Breast epithelium (tissue), 4 donors: ENCODE data around the gene POLDIP3. TPM values are rescaled to one million over a fixed set of nuclear protein-coding genes. Genes with fewer than 3 reads are reported as not detected.
"Not testable (repeated sequence)": the region's sequence is repeated elsewhere in the genome, so short reads cannot be mapped to it uniquely, and the experiment has no call there.

Experiments used
- DNase-seq, 2 donors: peaks; one replicate each; pipeline ENCODE4 v3.0.0-alpha.2; 2019; ENCODE audit warnings: low spot score in 2 of 2
- H3K27ac ChIP-seq, 2 donors: fragments of 200-600 bp; sonication (generic) in 1 of 2; one replicate each; pipeline ENCODE4 v1.5.1; 2016 to 2019; ENCODE audit warnings: mild to moderate bottlenecking in 1 of 2
- H3K27me3 ChIP-seq, 2 donors: fragments of 200-600 bp; sonication (generic) in 1 of 2; one replicate each; pipeline versions ENCODE4 v1.5.1 to v1.6.0; 2017 to 2019; ENCODE audit warnings: control low read depth in 1 of 2, mild to moderate bottlenecking in 1 of 2
- H3K36me3 ChIP-seq: fragments of 200-600 bp; one replicate; pipeline ENCODE4 v1.5.1; 2019
- H3K4me1 ChIP-seq, 2 donors: fragments of 200-600 bp; sonication (generic); one replicate each; pipeline ENCODE4 v1.5.1; 2016 to 2019; ENCODE audit warnings: control low read depth in 1 of 2
- H3K4me3 ChIP-seq, 3 donors: fragments of 200-600 bp; sonication (generic); 1 replicate in 2 of 3; 2 replicates in 1 of 3; pipeline ENCODE4 v1.5.1; 2016 to 2019; ENCODE audit warnings: mild to moderate bottlenecking in 3 of 3, moderate library complexity in 2 of 3
- H3K9me3 ChIP-seq, 2 donors: fragments of 200-600 bp; sonication (generic) in 1 of 2; one replicate each; pipeline ENCODE4 v1.5.1; 2016 to 2019; ENCODE audit warnings: control low read depth in 1 of 2
- CTCF ChIP-seq, 3 donors: fragments of 450-650 bp; IDR thresholded peaks; one replicate each; pipeline ENCODE4 v1.5.1; 2016 to 2017; ENCODE audit warnings: antibody characterized with exemption in 3 of 3, mild to moderate bottlenecking in 3 of 3, moderate library complexity in 3 of 3
- POLR2A ChIP-seq: fragments of 450-650 bp; IDR thresholded peaks from one replicate; pipeline ENCODE4 v1.6.1; 2016; ENCODE audit warnings: antibody characterized with exemption, mild to moderate bottlenecking, moderate library complexity
- POLR2AphosphoS5 ChIP-seq, 3 donors: sonication (generic); formaldehyde crosslinking; IDR thresholded peaks; one replicate each; pipeline ENCODE4 v1.6.1; 2017; ENCODE audit warnings: antibody characterized with exemption in 3 of 3
- intact Hi-C: fragments of 100-400 bp; cut with DNase I; formaldehyde crosslinking; loops from one replicate; pipeline ENCODE4 v1.15.1; 2023; ENCODE audit warnings: low total_unique reads
- total RNA-seq, 3 donors: library from RNA; depleted of rRNA; stranded (reverse); fragments of >200 nt; gene quantifications; one replicate each; pipeline ENCODE4 v1.1.0, GENCODE V29; 2016

Gene POLDIP3
- total RNA-seq, 3 donors from 2014 or later: 33.1 to 52.8 (median 38.3) TPM

GRCh38 chr22:42608823-42609361 is 5.8 kb downstream of the POLDIP3 start:
- intact Hi-C loops: no loop called here
- H3K9me3 ChIP-seq: no peaks in the 10 kb centered on the region
- no peak for DNase-seq
- no peaks in the 10 kb centered on the region for H3K27me3 ChIP-seq
- H3K36me3 ChIP-seq: no peaks in the 10 kb centered on the region
- TF ChIP-seq POLR2AphosphoS5 (IDR thresholded peaks at IDR 0.05) (no peak), POLR2A (no peak)
- H3K4me1 ChIP-seq: peaks cover 14 to 28% of the 10 kb centered on the region in 2 donors
- peak overlapping the region in 2 of 3 donors; percentile 5 to 49 for H3K4me3 ChIP-seq
- H3K27ac ChIP-seq: peak overlapping the region; percentile 89 to 91

GRCh38 chr22:42608136-42608822 is 6.4 kb downstream of the POLDIP3 start:
- Histone ChIP-seq H3K27me3 (no peaks in the 10 kb centered on the region), H3K36me3 (no peaks in the 10 kb centered on the region), H3K27ac (peak overlapping the region; percentile 89 to 91), H3K9me3 (no peaks in the 10 kb centered on the region), H3K4me1 (peaks cover 12 to 28% of the 10 kb centered on the region in 2 donors), H3K4me3 (peak overlapping the region in 1 of 3 donors; percentile 49)
- TF ChIP-seq POLR2AphosphoS5 (IDR thresholded peaks at IDR 0.05) (no peak), POLR2A (no peak), CTCF (IDR thresholded peaks at IDR 0.05) (no peak)
- DNase-seq: no peak
- intact Hi-C loops: no loop called here

GRCh38 chr22:42607641-42608040 is 7.0 kb downstream of the POLDIP3 start:
- H3K36me3 ChIP-seq, DNase-seq, H3K9me3 ChIP-seq, H3K27me3 ChIP-seq, intact Hi-C loops, H3K4me3 ChIP-seq: not testable (repeated sequence)
- peaks cover 9 to 22% of the 10 kb centered on the region in 2 donors for H3K4me1 ChIP-seq
- peak overlapping the region; percentile 29 to 89 for H3K27ac ChIP-seq

- Histone ChIP-seq H3K36me3 (no peaks in the 10 kb centered on the region), H3K27me3 (no peaks in the 10 kb centered on the region), H3K27ac (peak overlapping the region; percentile 66 to 86), H3K4me3 (no peak overlapping the region), H3K9me3 (no peaks in the 10 kb centered on the region), H3K4me1 (peaks cover 9 to 12% of the 10 kb centered on the region in 2 donors)
- TF ChIP-seq POLR2A (no peak), POLR2AphosphoS5 (IDR thresholded peaks at IDR 0.05) (no peak), CTCF (IDR thresholded peaks at IDR 0.05) (no peak)
- intact Hi-C loops: no loop called here
- DNase-seq: peak in 1 of 2 donors; percentile 73
These were observed 10.3 kb downstream of the POLDIP3 start for GRCh38 chr22:42604403-42604802.

- TF ChIP-seq POLR2A: no peak
- no peaks in the 10 kb centered on the region for H3K27me3 ChIP-seq
- intact Hi-C loops: no loop called here
- H3K4me1 ChIP-seq: peaks cover 9 to 12% of the 10 kb centered on the region in 2 donors
- H3K9me3 ChIP-seq: no peaks in the 10 kb centered on the region
- H3K4me3 ChIP-seq: no peak overlapping the region
- H3K36me3 ChIP-seq: no peaks in the 10 kb centered on the region
- DNase-seq: no peak
- H3K27ac ChIP-seq: peak overlapping the region in 1 of 2 donors; percentile 86
These were observed 11.3 kb downstream of the POLDIP3 start for GRCh38 chr22:42603427-42603826.

GRCh38 chr22:42602470-42602869 is 12.2 kb downstream of the POLDIP3 start:
- Histone ChIP-seq H3K9me3 (no peaks in the 10 kb centered on the region), H3K4me3 (no peak overlapping the region), H3K27ac (peak overlapping the region; percentile 64 to 86), H3K36me3 (no peaks in the 10 kb centered on the region), H3K4me1 (peaks cover 9 to 12% of the 10 kb centered on the region in 2 donors), H3K27me3 (no peaks in the 10 kb centered on the region)
- intact Hi-C loops: no loop called here
- no peak for TF ChIP-seq POLR2AphosphoS5 (IDR thresholded peaks at IDR 0.05)
- TF ChIP-seq POLR2A: no peak
- no peak for TF ChIP-seq CTCF (IDR thresholded peaks at IDR 0.05)
- no peak for DNase-seq
